Activated T-cell treated with anti-CD3 and anti-CD28 coated beads for 48 hours (primary cell): ENCODE results near the gene UTP25.

Experiments used
- DNase-seq: peaks from one replicate; pipeline ENCODE4 v3.0.0-alpha.2; 2020; ENCODE audit warnings: low read depth

Gene UTP25

DNA sequence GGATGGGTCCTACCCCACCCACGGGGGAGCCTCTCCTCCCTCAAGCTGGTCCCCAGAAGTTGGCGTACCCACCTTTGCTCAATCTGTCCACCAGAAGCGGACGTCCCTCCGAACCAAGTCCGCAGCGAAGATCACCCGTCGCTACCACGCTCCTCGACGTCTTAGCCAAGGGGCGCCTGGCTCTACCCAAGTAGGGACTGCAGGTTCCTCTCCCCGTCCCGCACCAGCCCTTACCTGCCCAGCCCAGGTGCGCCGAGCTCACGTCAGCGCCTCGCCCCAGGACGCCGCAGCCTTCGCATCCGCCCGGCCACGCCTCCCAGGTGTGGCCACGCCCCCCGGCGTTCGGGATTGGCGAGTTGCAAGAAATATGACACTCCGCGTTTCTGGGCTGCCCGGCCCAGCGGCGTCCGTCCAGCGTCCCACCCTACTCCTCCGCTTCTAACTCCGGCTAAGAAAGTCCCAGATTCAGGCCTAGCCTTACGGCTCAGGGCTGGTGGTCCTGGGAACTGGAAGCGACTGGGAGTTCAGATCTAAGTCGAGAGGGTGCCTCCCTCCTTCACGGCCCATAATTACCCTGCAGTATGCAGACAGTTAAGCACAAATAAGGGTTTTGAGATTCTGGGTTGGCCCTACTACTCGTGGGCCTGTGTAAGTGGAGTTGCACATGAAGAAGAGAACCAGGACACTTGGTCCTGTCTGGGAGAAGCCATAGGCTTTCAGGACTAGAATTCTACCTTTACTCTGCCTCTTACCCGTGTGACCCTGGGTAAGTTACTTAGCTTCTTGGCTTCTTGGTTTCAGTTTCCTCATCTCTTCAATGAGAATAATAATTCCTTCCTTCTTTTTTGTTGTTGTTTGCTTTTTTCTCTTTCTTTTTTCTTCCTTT lies 21.7 kb upstream of the UTP25 start, which contains the start of gene IRF6:
TSS of gene IRF6 (minus strand) at position 268 of the 886 bp plus-strand sequence. CDS start 4,729 bp downstream, outside the sequence.
- DNase-seq = peak; percentile 59

DNA sequence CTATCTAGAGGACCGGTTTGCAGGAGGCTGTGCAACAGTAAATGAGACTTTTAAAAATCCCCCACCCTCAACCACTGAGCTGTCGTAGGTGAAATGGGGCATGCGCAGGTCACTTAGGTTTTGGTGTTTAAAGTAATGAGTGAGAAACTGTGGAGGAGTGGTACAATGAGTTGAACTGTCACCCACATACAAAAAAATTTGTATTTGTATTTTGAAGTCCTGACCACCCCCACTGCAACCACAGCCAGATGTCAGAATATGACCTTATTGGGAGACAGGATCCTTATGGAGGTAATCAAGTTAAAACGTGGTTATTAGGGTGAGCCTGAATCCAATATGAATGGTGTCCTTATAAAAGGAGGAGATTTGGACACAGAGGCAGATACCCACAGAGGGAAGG lies 20.3 kb upstream of the UTP25 start:
- no peak for DNase-seq

DNA sequence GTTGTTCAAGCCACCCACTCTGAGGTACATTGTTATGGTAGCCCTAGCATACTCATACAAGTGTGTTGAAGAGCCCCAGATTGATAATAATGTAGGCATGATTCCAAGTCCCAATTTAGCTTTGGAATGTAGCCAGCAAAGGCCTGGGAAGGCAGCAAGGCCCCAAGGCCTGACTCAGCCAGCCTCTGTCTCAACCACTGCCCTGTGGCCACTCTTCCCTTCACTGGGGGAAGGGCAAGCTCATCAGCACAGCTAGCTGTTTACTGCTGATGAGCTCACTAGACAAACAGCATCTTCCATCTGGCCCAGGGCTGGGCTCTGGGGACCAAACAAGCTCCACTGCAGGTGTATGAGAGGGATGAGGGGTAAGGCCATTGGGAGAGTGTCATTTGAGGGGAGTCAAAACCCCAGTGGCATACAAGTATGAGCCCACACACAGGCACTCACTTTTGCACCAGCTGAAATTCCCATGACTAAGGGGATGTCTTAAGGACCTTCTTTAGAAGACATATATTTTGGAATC lies 19.7 kb upstream of the UTP25 start:
- DNase-seq = no peak

DNA sequence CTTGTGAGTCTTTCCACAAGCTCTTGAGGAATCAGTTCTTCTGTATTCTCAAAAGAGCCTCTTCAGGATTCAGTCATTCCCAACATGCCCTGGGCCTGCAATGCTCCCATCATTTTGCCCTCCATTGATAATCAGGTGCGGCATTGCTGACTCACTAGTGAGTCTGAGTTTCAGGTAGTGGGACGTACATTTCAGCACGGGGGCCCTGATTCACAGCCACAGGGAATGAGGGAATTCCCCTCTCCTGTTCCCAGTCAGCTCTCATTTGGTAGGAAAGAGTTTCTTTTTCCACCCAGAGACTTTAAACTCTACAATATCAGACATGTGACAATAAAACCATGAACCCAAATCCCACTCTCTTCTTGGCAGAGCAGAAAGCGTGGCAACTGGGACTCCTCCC lies 18.2 kb upstream of the UTP25 start:
- DNase-seq = no peak

DNA sequence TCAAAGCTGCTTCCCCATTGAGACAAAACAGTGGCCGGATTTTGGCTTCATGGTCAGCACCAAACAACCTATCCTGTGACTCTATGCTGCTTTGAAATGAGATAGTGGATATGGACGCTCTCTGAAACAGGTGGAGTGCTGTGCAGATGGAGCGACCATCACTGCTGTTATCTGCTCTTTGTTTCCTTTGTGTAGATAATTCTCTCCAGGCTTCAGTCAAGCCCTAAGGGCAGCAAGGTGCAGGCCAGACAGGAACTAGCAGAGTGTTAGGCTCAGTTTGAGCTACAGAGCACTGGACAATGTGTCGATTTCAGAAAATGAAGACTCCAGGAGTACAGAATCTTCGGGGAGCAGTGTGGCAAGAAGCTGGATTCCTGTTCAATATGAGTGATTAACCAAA lies 17.0 kb upstream of the UTP25 start:
- no peak for DNase-seq

DNA sequence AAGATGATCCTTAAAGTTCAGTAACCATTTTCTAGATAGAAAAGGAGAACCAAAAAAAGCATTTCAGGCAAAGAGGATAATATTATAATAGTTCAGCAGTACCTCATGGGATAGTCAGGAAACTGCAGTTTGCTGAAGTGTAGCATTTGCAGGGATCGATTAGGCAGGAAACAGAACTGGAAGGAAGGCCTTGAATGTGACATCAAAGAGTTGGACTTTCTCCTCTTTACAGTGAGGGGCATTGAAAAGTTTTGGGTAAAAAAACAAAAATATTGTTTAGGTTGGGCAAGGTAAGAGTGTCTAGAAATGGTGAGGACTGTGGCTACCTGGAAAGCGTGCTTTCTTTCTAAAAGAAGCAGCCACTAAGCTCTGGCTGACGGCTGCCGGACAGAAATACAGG lies 13.9 kb upstream of the UTP25 start:
- no peak for DNase-seq

DNA sequence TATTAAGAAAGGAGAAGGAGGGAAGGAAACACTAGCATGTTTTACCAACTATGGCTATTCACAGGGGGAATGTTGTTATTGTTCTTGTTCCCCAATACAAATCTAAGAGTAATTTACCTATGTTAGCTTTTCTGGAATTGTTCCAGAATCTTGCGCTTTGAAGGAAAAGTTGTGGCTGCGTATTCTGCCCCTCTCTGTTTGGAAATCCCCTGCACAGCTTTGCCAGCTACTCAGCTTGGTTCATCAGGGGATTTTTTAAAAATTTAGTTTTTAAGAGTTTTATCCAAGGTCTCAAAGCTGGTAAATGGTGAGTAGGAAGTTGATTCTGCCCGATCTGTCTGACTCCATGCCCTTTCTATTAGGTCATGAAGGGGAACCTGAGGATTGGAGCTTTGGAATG lies 12.3 kb upstream of the UTP25 start:
- no peak for DNase-seq

DNA sequence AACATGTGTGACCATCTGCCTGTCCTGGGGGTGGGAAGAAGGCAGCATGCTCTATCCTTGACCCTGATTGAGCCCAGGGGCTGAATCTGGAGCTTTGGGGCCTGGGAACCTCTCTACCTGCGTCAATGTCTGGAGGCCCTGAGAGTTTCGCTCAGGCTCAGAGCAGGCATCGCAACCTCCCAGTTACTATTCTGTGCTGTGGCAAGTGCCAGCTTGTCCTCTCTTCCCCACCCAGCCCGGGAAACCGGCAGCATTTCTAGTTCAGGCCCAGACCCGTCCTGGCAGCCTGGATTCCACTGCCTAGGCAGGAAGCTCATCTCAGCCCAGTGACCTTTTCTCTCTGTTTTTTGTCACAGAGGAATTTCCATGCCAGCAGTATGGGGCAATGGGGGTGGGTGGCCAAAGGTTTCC lies 11.8 kb upstream of the UTP25 start:
- no peak for DNase-seq

DNA sequence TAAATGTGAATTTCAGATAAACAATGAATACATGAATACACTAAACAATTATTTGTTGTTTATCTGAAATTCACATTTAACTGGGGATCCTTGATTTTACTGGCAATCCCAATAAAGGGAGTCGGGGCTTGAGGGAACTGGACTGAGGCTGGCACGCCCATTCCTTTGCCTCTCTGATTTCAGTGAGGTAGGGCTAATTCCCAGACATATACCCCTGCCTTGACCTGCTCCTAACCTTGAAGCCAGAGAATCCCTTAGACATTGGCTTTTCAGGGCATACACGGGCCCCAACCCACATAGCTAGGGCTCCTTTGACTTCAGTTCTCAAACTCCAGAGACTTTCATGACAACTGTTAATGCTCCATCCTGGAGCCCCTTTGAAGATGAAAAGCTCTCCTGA lies 10.8 kb upstream of the UTP25 start:
- no peak for DNase-seq

DNA sequence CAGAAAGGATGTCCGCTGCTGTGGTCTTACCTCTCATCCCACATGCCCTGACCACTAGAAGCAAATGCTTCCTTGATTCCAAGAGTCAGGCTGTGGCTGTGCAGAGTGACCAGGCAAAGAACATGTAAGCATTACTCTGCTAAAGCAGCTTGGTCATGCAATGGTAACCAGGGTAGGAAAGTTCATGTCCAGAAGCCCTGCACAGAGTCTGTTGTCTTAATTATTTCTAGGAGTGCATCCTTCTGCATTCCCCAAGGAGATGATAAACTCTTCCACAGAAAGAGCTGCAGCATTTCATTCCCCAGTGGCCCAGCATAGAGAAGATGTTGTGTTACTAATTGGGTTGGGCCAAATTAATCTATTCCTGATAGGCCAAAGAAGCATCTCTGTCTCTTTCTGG lies 10.1 kb upstream of the UTP25 start:
- no peak for DNase-seq

DNA sequence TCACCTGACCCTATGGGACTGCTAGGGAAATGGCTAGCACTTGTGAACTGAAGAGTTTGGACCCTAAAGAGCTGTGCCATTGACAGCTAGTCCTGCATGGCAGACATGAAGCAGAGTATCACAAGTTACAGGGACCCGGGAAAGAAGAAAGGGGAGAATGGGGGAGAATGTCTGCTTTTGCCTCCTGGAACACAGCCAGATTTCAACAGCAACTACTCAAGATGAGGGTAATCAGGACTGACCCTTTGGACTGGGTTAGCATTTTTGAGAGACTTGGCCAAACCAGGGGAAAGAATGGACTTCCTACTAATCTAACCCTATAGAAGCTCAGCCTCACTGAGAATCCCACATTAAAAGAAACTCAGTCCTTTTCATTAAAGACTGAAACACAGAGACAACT lies 8.7 kb upstream of the UTP25 start:
- DNase-seq = no peak

DNA sequence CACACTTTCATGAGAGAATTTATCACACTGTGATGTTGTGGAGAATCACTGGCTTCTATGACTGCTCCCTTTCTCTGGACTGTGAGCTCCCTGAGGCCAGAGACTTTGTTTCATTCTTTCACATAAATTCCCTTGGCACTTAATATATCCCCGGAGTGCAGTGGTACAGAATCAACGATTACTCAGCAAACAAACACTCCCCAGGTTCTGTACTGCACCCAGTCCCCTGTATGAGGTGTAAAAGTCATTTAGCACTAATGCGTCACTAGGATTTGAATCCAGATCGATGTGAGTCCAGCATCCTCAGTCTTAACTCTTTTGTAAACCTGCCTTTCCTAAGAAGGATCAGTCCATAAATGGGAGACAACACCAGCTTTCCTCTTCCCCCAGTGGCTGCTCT lies 6.8 kb upstream of the UTP25 start:
- DNase-seq = no peak

DNA sequence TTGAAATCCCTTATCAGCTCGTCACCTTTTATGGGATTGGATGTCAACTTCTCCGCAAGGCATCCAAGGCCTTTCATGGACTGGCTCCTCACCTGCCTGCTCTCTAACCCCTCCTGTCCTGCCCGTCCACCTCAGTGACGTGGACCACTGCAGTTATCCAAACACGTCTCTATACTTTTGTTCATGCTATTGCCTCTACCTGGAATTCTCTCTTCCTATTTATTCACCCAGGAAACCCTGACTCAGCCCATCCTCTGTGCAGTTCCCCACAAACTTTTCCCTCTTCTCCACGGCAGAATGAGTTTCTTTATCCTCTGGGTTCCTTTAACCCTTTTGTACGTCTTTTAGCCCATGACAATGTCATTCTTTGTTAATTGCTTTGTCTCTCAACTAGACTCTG lies 5.1 kb upstream of the UTP25 start:
- no peak for DNase-seq

DNA sequence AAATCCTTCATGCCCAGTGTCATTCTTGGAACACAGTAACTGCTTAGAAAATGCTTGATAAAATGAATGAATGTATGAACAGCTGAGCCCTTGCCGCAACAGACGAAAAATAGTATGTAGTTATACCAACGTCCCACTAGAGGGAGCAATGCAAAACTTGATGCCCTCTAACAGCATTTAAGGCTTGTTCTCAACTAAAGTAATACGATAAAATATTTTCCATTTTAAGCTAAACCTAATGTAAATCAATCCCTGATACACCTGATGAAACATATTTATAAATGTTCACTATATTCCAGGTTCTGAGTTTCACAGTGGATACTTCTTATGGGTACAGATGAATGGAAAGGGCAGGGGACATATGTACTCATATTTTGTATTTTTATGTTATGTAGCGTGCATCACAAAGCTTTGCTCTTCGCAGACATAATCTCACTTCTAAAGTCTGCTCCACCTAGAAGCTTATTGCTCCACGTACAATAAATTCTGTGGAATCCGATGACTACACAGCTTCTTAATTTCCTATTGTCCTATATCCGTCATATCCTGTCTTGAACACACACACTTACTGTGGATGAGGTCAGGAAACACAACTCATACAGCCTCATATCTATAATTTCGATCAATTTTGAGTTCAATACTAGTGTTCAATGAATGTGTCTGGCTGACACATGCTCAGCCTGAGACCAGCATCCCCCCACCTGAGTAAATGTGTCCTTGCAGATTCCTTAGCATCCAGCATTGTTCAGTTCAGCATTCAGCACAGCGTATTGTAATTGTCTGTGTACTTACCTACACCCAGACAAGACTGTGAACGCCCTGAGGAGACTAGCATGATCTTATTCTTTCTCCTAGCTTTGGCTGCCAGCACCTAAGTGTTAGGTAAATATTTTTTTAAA lies 4.4 kb upstream of the UTP25 start:
- no peak for DNase-seq

DNA sequence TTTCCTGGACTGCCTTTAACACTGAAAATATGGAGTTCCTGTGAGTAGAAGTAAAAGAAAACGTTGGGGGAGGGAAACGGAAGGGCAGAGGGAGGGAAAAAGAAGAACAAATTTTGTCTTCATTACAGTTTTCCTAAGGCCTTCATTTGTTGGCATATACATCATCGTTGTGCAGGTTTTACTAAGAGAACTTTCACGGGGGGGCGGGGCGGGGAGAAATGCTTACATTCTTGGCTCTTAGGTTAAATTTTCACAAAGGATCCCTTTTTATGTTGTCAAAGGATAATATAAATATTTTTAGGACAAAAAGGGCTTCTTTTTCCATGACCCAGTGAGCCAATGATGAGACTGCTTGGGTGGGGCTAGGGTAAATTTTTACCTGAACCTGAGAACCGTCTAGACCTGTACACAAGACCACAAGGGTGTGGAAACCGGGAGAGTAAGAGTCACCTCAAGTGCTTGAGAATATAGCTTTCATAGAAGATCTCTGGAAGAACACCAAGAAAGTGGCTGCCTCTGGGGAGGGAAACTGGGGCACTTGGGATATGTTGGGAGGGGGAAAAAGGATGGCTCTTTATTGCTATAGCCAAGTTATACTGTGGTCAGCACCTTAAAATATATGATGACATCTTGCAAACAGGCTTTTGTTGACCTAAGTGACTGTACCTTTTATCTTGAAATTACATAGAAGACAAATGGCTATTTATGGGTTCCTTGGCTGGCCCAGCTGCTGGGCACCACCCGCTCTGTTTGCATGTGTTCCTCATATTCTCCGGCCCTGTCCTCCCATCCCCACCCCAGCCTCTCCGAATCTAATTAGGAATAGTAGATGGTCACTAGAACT lies 2.0 kb upstream of the UTP25 start:
- no peak for DNase-seq

DNA sequence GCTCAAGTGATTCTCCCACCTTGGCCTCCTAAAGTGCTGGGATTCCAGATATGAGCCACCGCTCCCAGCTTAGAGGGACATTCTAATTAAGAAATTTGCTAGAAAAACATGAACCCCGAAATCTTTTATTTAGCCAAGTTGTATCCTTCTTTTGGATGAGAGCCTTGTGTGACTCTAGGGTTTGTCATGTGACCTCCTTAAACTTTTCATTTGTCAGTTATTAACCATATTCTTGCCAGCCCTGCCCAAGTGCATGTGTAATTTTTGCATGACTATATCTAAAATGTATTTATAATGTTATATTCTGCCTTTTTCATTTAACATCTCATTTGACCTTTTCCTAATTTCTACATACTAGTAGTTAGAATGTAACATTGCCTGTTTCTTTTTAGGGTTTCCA lies 1.9 kb downstream of the UTP25 start:
- DNase-seq = no peak

DNA sequence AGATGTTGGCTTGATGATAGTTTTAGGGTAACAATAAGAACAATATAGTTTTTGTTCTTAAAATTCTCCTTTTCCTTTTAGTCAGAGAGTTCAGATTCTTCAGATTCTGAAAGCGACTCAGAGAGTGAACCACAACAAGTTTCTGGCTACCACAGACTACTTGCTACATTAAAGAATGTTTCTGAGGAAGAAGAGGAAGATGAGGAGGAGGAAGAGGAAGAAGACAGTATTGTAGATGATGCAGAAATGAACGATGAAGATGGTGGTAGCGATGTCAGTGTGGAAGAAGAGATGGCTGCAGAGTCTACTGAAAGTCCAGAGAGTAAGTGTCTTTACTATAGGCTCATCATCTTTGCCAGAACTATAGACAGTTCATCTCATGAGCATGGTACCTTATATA lies 3.0 kb downstream of the UTP25 start:
- no peak for DNase-seq

DNA sequence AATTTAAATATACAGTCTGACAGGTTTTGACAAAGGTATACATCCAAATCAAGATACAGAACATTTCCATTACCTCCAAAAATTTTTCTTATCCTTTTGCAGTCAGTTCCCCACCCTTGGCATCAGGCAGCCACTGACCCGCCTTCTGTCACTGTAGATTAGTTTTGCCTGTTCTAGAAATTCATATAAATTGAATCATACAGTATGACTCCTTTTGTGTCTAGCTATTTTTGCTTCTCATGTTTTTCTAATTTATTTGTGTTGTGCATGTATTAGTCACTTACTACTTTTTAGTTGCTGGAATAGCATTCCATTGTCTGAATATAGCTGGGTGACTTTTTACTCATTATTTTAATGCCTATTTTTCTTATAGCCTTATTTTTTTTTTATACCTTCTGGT lies 3.8 kb downstream of the UTP25 start:
- no peak for DNase-seq

DNA sequence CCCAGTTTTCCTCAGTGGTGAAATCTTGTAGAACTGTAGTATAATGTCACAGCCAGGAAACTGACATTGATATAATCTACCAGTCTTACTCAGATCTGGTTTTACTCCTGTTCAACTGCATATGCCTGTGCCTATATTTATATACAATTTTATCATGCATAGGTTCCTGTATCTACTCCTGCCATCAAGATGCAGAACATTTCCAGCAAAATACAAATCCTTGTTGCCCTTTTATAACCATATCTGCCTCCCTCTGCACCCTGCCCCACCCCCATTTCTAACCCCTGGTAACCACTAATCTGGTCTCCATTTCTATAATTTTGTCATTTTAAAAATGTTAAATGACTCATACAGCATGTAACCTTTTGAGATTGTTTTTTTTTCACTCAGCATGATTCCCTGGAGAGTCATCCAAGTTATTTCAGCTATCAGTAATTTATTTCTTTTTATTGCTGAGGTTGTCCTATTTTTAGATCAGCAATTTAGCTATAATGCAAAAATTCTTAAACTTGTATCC lies 8.1 kb downstream of the UTP25 start:
- DNase-seq = peak; percentile 38

DNA sequence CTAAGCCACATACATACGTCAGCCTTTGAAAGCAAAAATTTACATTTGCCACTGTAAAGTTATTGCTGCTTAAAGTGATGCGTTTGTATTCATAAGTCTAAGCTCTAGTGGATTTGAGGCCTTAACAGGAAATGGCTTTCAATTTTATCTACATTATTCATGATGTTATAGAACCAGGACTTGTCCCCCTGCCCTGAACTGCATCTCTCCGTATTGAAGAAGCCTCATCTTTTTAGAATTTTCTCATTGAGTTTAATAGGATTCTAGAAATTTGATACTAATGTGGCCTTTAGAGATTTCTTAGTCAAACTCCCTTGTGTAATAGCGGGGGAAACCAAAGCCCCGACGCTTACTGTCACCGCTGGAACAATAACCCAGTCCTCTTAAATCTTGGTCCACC lies 9.9 kb downstream of the UTP25 start:
- DNase-seq = no peak

DNA sequence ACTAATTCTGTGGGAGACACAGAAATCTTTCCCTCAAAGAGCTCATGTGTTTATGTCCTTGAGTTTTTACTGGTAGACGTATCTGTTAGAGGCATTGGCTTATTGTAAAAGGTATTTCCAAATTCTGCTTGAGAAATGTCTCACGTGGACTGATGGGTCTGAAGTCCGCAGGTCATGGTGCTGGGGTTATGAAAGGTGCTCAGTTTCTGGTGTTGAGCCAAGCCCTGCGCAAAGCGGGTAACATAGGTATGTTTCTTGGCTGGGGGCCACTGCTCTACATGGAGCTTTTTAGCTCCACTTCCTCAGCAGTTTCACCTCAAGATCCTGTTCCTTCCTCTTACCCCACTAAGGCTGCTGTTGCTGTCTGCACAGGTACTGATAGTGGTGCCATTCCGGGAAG lies 10.8 kb downstream of the UTP25 start:
- no peak for DNase-seq
